Thoracic aorta endothelial cell (primary cell): ENCODE data around the gene FOXB2. TPM values are rescaled to one million over a fixed set of nuclear protein-coding genes. Genes with fewer than 3 reads are reported as not detected.

Experiments used
- small RNA-seq: library from RNA; depleted of rRNA; stranded (forward); fragments of <200 nt; gene quantifications from one replicate; pipeline ENCODE3, GENCODE V24; 2012
- total RNA-seq: library from RNA; depleted of rRNA; stranded (reverse); fragments of >200 nt; gene quantifications from 2 replicates; pipeline ENCODE4 v1.2.3, GENCODE V29; 2012

FOXB2 gene
- total RNA-seq, result not detected in 2 replicates

DNA sequence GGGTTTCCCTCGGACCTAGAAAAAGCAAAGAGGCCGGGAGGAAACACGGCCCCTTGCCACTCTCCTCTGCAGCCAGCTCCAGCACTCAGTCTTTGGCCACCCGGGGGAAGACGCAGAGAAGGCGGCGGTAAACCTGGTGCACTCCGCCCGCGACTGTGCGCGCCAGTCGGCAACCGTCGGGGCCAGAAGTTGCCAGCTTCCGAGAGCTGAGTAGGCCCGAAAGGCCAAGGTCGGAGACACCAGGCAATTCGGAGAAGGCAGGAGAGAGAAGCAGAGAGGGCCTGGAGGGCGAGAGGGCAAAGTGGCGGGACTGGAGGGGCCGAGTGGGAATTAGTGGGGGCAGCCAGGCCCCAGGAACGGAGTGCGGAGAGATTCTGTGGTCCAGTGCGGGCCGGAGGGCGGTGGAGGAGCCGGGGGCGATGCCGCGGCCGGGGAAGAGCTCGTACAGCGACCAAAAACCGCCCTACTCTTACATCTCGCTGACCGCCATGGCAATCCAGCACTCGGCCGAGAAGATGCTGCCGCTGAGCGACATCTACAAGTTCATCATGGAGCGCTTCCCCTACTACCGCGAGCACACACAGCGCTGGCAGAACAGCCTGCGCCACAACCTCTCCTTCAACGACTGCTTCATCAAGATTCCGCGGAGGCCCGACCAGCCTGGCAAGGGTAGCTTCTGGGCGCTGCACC is at the start of gene FOXB2:
Gene FOXB2 (plus strand): TSS at position 420 of the 690 bp plus-strand sequence. CDS start 0 bp downstream, at position 420.

Small RNA genes lying within 50 kb of the gene (small RNA-seq; reads per million reads assigned to genes)
- not detected for gene ATP5MFP3

Other genes starting within 250 kb of the FOXB2 start
- gene PRUNE2, start 113.5 kb upstream of the FOXB2 start, total RNA-seq, result 29.1 and 64.7 TPM in 2 replicates
- 75.1 and 77.5 TPM in 2 replicates for gene VPS13A, start 157.9 kb downstream of the FOXB2 start, total RNA-seq